RWPE1 (cell line): ENCODE measurements around the gene USP7.

Source experiments
- CTCF ChIA-PET: fragments of 350-600 bp; sonication (Branson Sonifier 250); formaldehyde crosslinking; extraction: SDS; loops from one replicate; lab custom pipeline; 2021; lab: Yijun Ruan, JAX
- POLR2A ChIA-PET: fragments of 400-600 bp; formaldehyde crosslinking; extraction: SDS; loops from one replicate; lab custom pipeline; 2020; ENCODE audit warnings: antibody characterized with exemption; ENCODE audit not compliant: low non-redundant PET; lab: Yijun Ruan, JAX
- DNase-seq: peaks from one replicate; pipeline ENCODE4 v3.0.0; 2012; ENCODE audit warnings: low spot score
- H3K27ac ChIP-seq: fragments of 450-650 bp; 2 replicates; pipeline ENCODE4 v1.5.1; 2017
- CTCF ChIP-seq: fragments of 450-650 bp; conservative IDR thresholded peaks from 2 replicates; pipeline ENCODE4 v1.5.1; 2017; ENCODE audit warnings: low read depth, mild to moderate bottlenecking

The USP7 gene

GRCh38 chr16:8916541-8917225 lies 47.0 kb downstream of the USP7 start:
- no peak for DNase-seq
- TF ChIP-seq CTCF: no peak
- no peak overlapping the region for H3K27ac ChIP-seq
- ChIA-PET CTCF (interaction anchor here (0.7 to 1.6 kb wide), 2 partner anchors 20 to 92 kb away, joined by 3 read pairs; no protein-coding TSS in a partner anchor), POLR2A (no interaction called here)

- ChIA-PET POLR2A (no interaction called here), CTCF (interaction anchor here (0.7 kb wide), 1 partner anchor 93 kb away, joined by 3 read pairs; no protein-coding TSS in a partner anchor)
- no peak for TF ChIP-seq CTCF
- H3K27ac ChIP-seq: no peak overlapping the region
- no peak for DNase-seq
Measured at GRCh38 chr16:8915722-8916301, 47.9 kb downstream of the USP7 start.

- ChIA-PET CTCF (interaction anchor here (0.5 kb wide), 1 partner anchor 199 kb away, joined by 4 read pairs; no protein-coding TSS in a partner anchor), POLR2A (no interaction called here)
- DNase-seq: no peak
- TF ChIP-seq CTCF: no peak
- no peak overlapping the region for H3K27ac ChIP-seq
Measured at GRCh38 chr16:8914098-8914497, 49.6 kb downstream of the USP7 start.

GRCh38 chr16:8912793-8913192 lies 50.9 kb downstream of the USP7 start:
- no peak for TF ChIP-seq CTCF
- ChIA-PET CTCF (interaction anchor here (0.7 to 1.5 kb wide), 2 partner anchors 24 to 797 kb away, joined by 3 to 5 read pairs; no protein-coding TSS in a partner anchor), POLR2A (no interaction called here)
- H3K27ac ChIP-seq: no peak overlapping the region
- no peak for DNase-seq

- H3K27ac ChIP-seq: no peak overlapping the region
- CTCF ChIA-PET: interaction anchor here (0.9 to 1.3 kb wide), 3 partner anchors 10 to 140 kb away, joined by 3 to 7 read pairs (median 5); no protein-coding TSS in a partner anchor
- no peak for DNase-seq
- TF ChIP-seq CTCF: no peak
- POLR2A ChIA-PET: no interaction called here
Measured at GRCh38 chr16:8910811-8911210, 52.9 kb downstream of the USP7 start.

- TF ChIP-seq CTCF: no peak
- ChIA-PET CTCF (interaction anchor here (1.4 to 1.6 kb wide), 2 partner anchors 27 to 29 kb away, joined by 6 to 8 read pairs; no protein-coding TSS in a partner anchor), POLR2A (no interaction called here)
- DNase-seq: no peak
- no peak overlapping the region for H3K27ac ChIP-seq
Measured at GRCh38 chr16:8908810-8909468, 54.8 kb downstream of the USP7 start.
